ENCODE data around the gene MEX3D.

Gene MEX3D

GRCh38 chr19:1593501-1593772 is 25.3 kb upstream of the MEX3D start:
- DNase-seq (ENCODE audit: low read depth in 2 of 2): no peak

GRCh38 chr19:1592755-1593500 is 24.8 kb upstream of the MEX3D start, which contains the start of gene MBD3:
MBD3 (minus strand) TSS chr19:1592865; CDS start chr19:1592631, 234 bp downstream.
- DNase-seq (ENCODE audit: low read depth in 2 of 2): peak; percentile 83 to 84

- peak; percentile 77 to 78 for DNase-seq (ENCODE audit: low read depth in 2 of 2)
Measured at GRCh38 chr19:1592024-1592754, 24.1 kb upstream of the MEX3D start.

- no peak for DNase-seq (ENCODE audit: low read depth in 2 of 2)
Measured at GRCh38 chr19:1591421-1592023, 23.4 kb upstream of the MEX3D start.

GRCh38 chr19:1590641-1591397 is 22.7 kb upstream of the MEX3D start:
- DNase-seq (ENCODE audit: low read depth in 2 of 2): no peak

GRCh38 chr19:1587872-1588271 is 19.7 kb upstream of the MEX3D start:
- no peak for DNase-seq (ENCODE audit: low read depth in 2 of 2)

- no peak for DNase-seq (ENCODE audit: low read depth in 2 of 2)
Measured at GRCh38 chr19:1585243-1585580, 17.1 kb upstream of the MEX3D start.

- DNase-seq (ENCODE audit: low read depth in 2 of 2): no peak
Measured at GRCh38 chr19:1584500-1585242, 16.5 kb upstream of the MEX3D start.

GRCh38 chr19:1582201-1582600 is 14.1 kb upstream of the MEX3D start:
- no peak for DNase-seq (ENCODE audit: low read depth in 2 of 2)

GRCh38 chr19:1580957-1581356 is 12.8 kb upstream of the MEX3D start:
- DNase-seq (ENCODE audit: low read depth in 2 of 2): no peak

- no peak for DNase-seq (ENCODE audit: low read depth in 2 of 2)
Measured at GRCh38 chr19:1580382-1580781, 12.3 kb upstream of the MEX3D start.

- DNase-seq (ENCODE audit: low read depth in 2 of 2): no peak
Measured at GRCh38 chr19:1579222-1579621, 11.1 kb upstream of the MEX3D start.

- DNase-seq (ENCODE audit: low read depth in 2 of 2): no peak
Measured at GRCh38 chr19:1577929-1578618, 9.9 kb upstream of the MEX3D start.

GRCh38 chr19:1577090-1577928 is 9.2 kb upstream of the MEX3D start:
- DNase-seq (ENCODE audit: low read depth in 2 of 2): no peak

GRCh38 chr19:1576242-1577089 is 8.3 kb upstream of the MEX3D start:
- DNase-seq (ENCODE audit: low read depth in 2 of 2): no peak

GRCh38 chr19:1575323-1576241 is 7.5 kb upstream of the MEX3D start:
- no peak for DNase-seq (ENCODE audit: low read depth in 2 of 2)

- DNase-seq (ENCODE audit: low read depth in 2 of 2): no peak
Measured at GRCh38 chr19:1574354-1575136, 6.4 kb upstream of the MEX3D start.

All from stimulated activated CD8-positive, alpha-beta memory T cell treated with anti-CD3 and anti-CD28 coated beads, Interleukin-15, amount 100 ng/mL, for 48 hours (primary cell).